Tibial nerve (tissue), 4 donors: ENCODE results near the gene PTPN5. TPM values are rescaled to one million over a fixed set of nuclear protein-coding genes. Genes with fewer than 3 reads are reported as not detected.

Experiments
- DNase-seq, 2 donors: peaks; one replicate each; pipeline ENCODE4 v3.0.0-alpha.2; 2019; ENCODE audit warnings: low spot score in 2 of 2
- H3K27ac ChIP-seq, 4 donors: fragments of 200-600 bp; sonication (generic) in 3 of 4; one replicate each; pipeline ENCODE4 v1.5.1; 2017 to 2019; ENCODE audit warnings: mild to moderate bottlenecking in 1 of 4
- H3K27me3 ChIP-seq, 2 donors: fragments of 200-600 bp; sonication (generic) in 1 of 2; one replicate each; pipeline versions ENCODE4 v1.5.1 to v1.6.0; 2017 to 2019
- H3K36me3 ChIP-seq, 3 donors: fragments of 200-600 bp; sonication (generic); one replicate each; pipeline ENCODE4 v1.5.1; 2018 to 2019
- H3K4me1 ChIP-seq, 4 donors: fragments of 200-600 bp; sonication (generic) in 3 of 4; one replicate each; pipeline ENCODE4 v1.5.1; 2017 to 2019
- H3K4me3 ChIP-seq, 4 donors: fragments of 200-600 bp; sonication (generic) in 3 of 4; one replicate each; pipeline ENCODE4 v1.5.1; 2017 to 2019; ENCODE audit warnings: mild to moderate bottlenecking in 1 of 4, moderate library complexity in 1 of 4
- H3K9me3 ChIP-seq, 4 donors: fragments of 200-600 bp; sonication (generic) in 3 of 4; one replicate each; pipeline ENCODE4 v1.5.1; 2017 to 2019
- CTCF ChIP-seq, 5 experiments: fragments of 200-600 bp in 3 of 5; fragments of 450-650 bp in 2 of 5; sonication (generic) in 3 of 5; IDR thresholded peaks; one replicate each; pipeline ENCODE4 v1.5.1; 2016 to 2019; ENCODE audit warnings: antibody characterized with exemption in 5 of 5, mild to moderate bottlenecking in 3 of 5, moderate library complexity in 2 of 5
- EP300 ChIP-seq, 2 donors: sonication (generic); formaldehyde crosslinking; IDR thresholded peaks; one replicate each; pipeline ENCODE4 v1.6.1; 2017; ENCODE audit warnings: antibody characterized with exemption in 2 of 2, mild to moderate bottlenecking in 1 of 2
- POLR2A ChIP-seq, 2 donors: fragments of 450-650 bp; IDR thresholded peaks; one replicate each; pipeline ENCODE4 v1.6.1; 2017; ENCODE audit warnings: antibody characterized with exemption in 2 of 2, mild to moderate bottlenecking in 2 of 2, moderate library complexity in 2 of 2
- WGBS, 2 donors: methylation state at CpG; one replicate each; pipeline ENCODE4 v1.1.5; 2018; 5-methylcytosine and 5-hydroxymethylcytosine counted together
- total RNA-seq, 4 donors: library from RNA; depleted of rRNA; stranded (reverse); fragments of >200 nt; gene quantifications; one replicate each; pipeline ENCODE4 v1.1.0, GENCODE V29; 2016

PTPN5 gene
- total RNA-seq, 4 donors from 2014 or later = 1.2 to 18.8 (median 15.1) TPM

- H3K9me3 ChIP-seq = no peaks in the 10 kb centered on the region
- peak overlapping the region; percentile 15 to 60 (median 28) for H3K4me3 ChIP-seq
- TF ChIP-seq CTCF (IDR thresholded peaks at IDR 0.05) (no peak), EP300 (IDR thresholded peaks at IDR 0.05) (no peak), POLR2A (IDR thresholded peaks at IDR 0.05) (no peak)
- DNase-seq = no peak
- H3K27me3 ChIP-seq = peaks cover 0 to 43% of the 10 kb centered on the region in 2 donors
- no peaks in the 10 kb centered on the region for H3K36me3 ChIP-seq
- H3K4me1 ChIP-seq = peaks cover 0 to 20% (median 4%) of the 10 kb centered on the region in 4 donors
- 0 to 1% methylated on average over 32 to 43 of the region's 43 CpGs for WGBS, 2 donors
- peak overlapping the region in 1 of 4 donors; percentile 65 for H3K27ac ChIP-seq
Observed at GRCh38 chr11:18791969-18792628, 501 bp upstream of the PTPN5 start.

GRCh38 chr11:18790883-18791206, 753 bp downstream of the PTPN5 start:
- peak overlapping the region in 3 of 4 donors; percentile 23 to 60 (median 33) for H3K4me3 ChIP-seq
- peaks cover 0 to 43% of the 10 kb centered on the region in 2 donors for H3K27me3 ChIP-seq
- DNase-seq = no peak
- H3K9me3 ChIP-seq = no peaks in the 10 kb centered on the region
- H3K4me1 ChIP-seq = peaks cover 0 to 20% (median 4%) of the 10 kb centered on the region in 4 donors
- H3K36me3 ChIP-seq = no peaks in the 10 kb centered on the region
- WGBS, 2 donors = 6 to 11% methylated on average over 17 of the region's 17 CpGs
- TF ChIP-seq EP300 (IDR thresholded peaks at IDR 0.05) (no peak), POLR2A (IDR thresholded peaks at IDR 0.05) (no peak), CTCF (IDR thresholded peaks at IDR 0.05) (no peak)
- peak overlapping the region in 1 of 4 donors; percentile 65 for H3K27ac ChIP-seq

GRCh38 chr11:18789942-18790341, 1.7 kb downstream of the PTPN5 start:
- no peak for TF ChIP-seq EP300 (IDR thresholded peaks at IDR 0.05)
- TF ChIP-seq POLR2A (IDR thresholded peaks at IDR 0.05) = no peak
- TF ChIP-seq CTCF (IDR thresholded peaks at IDR 0.05) = no peak
- 75 to 79% methylated on average over 8 of the region's 8 CpGs for WGBS, 2 donors
- Histone ChIP-seq H3K27ac (peak overlapping the region in 1 of 4 donors; percentile 24), H3K27me3 (peaks cover 0 to 43% of the 10 kb centered on the region in 2 donors), H3K4me3 (no peak overlapping the region), H3K36me3 (no peaks in the 10 kb centered on the region), H3K9me3 (no peaks in the 10 kb centered on the region), H3K4me1 (peaks cover 0 to 20% (median 4%) of the 10 kb centered on the region in 4 donors)
- DNase-seq = no peak

GRCh38 chr11:18785411-18785810, 6.2 kb downstream of the PTPN5 start:
- no peak for DNase-seq
- Histone ChIP-seq H3K4me3 (no peak overlapping the region), H3K36me3 (no peaks in the 10 kb centered on the region), H3K9me3 (no peaks in the 10 kb centered on the region), H3K27me3 (peaks cover 0 to 6% of the 10 kb centered on the region in 2 donors), H3K27ac (no peak overlapping the region), H3K4me1 (peaks cover 0 to 3% (median 0%) of the 10 kb centered on the region in 4 donors)
- TF ChIP-seq CTCF (IDR thresholded peaks at IDR 0.05) = no peak
- no peak for TF ChIP-seq EP300 (IDR thresholded peaks at IDR 0.05)
- TF ChIP-seq POLR2A (IDR thresholded peaks at IDR 0.05) = no peak
- WGBS, 2 donors = 70 to 71% methylated on average over 4 of the region's 4 CpGs

GRCh38 chr11:18780896-18781295, 10.7 kb downstream of the PTPN5 start:
- Histone ChIP-seq H3K4me1 (peaks cover 0 to 22% (median 0%) of the 10 kb centered on the region in 4 donors), H3K27ac (peak overlapping the region in 1 of 4 donors; percentile 75), H3K36me3 (no peaks in the 10 kb centered on the region), H3K9me3 (no peaks in the 10 kb centered on the region), H3K4me3 (no peak overlapping the region), H3K27me3 (no peaks in the 10 kb centered on the region)
- TF ChIP-seq EP300 (IDR thresholded peaks at IDR 0.05) (no peak), POLR2A (IDR thresholded peaks at IDR 0.05) (no peak), CTCF (IDR thresholded peaks at IDR 0.05) (no peak)
- DNase-seq = no peak
- 85 to 87% methylated on average over 6 of the region's 6 CpGs for WGBS, 2 donors
